NT2/D1 (cell line): ENCODE data around the gene FAM24B.
"Not testable (repeated sequence)": the region's sequence is repeated elsewhere in the genome, so short reads cannot be mapped to it uniquely, and the experiment has no call there.

ENCODE experiments used
- DNase-seq: peaks from one replicate; pipeline ENCODE4 v3.0.0-alpha.2; 2011; ENCODE audit warnings: low read depth, low spot score
- H3K27me3 ChIP-seq: 2 replicates; pipeline ENCODE4 v1.6.0; 2011; ENCODE audit warnings: mild to moderate bottlenecking; ENCODE audit not compliant: insufficient read length, insufficient read depth
- H3K36me3 ChIP-seq: 2 replicates; pipeline ENCODE4 v1.6.1; 2011; ENCODE audit warnings: mild to moderate bottlenecking, low read length, mixed read lengths; ENCODE audit not compliant: insufficient read depth, insufficient read length
- H3K4me1 ChIP-seq: 2 replicates; pipeline ENCODE4 v1.5.1; 2011; ENCODE audit not compliant: insufficient read depth, insufficient read length
- H3K4me3 ChIP-seq: 2 replicates; pipeline ENCODE4 v1.5.1; 2011; ENCODE audit warnings: low read depth; ENCODE audit not compliant: insufficient read length
- H3K9ac ChIP-seq: 2 replicates; pipeline ENCODE4 v1.6.0; 2011; ENCODE audit warnings: low read depth; ENCODE audit not compliant: insufficient read length
- H3K9me3 ChIP-seq: 2 replicates; pipeline ENCODE4 v1.5.1; 2011; ENCODE audit warnings: mild to moderate bottlenecking, low read length; ENCODE audit not compliant: insufficient read depth
- SUZ12 ChIP-seq: IDR thresholded peaks from 2 replicates; pipeline ENCODE4 v1.6.1; 2011; ENCODE audit not compliant: insufficient read length, insufficient read depth; ENCODE audit errors: extremely low read depth
- YY1 ChIP-seq: IDR thresholded peaks from 2 replicates; pipeline ENCODE4 v1.6.1; 2011; ENCODE audit not compliant: insufficient read length, insufficient read depth
- ZNF274 ChIP-seq: IDR thresholded peaks from 2 replicates; pipeline ENCODE4 v1.6.1; 2011; ENCODE audit warnings: mild to moderate bottlenecking, low read depth, low read length

The FAM24B gene

DNA sequence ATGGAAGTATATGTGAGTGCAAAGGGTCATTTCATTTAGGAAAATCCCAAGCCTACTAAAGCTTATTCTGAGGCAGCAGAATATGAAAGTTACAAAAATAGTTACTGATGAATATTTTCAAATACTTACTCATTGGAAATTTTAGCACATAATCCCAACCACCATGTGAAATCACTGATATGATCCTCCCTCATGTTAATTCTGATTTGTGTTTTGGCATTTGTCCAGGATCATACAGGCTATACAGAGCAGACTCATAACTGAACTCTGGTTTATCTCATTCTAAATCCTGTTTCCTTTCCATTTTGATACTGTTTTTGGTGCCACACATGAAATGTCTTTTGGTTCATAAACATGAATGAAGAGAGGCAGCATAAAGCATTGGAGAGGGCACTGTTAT is 3.4 kb upstream of the FAM24B start:
- peaks cover 2% of the 10 kb centered on the region for H3K27me3 ChIP-seq
- no peak overlapping the region for H3K4me3 ChIP-seq
- TF ChIP-seq SUZ12 (no peak), YY1 (no peak), ZNF274 (no peak)
- no peaks in the 10 kb centered on the region for H3K9me3 ChIP-seq
- no peak overlapping the region for H3K9ac ChIP-seq
- H3K36me3 ChIP-seq = no peaks in the 10 kb centered on the region
- H3K4me1 ChIP-seq = peaks cover 2% of the 10 kb centered on the region
- no peak for DNase-seq

DNA sequence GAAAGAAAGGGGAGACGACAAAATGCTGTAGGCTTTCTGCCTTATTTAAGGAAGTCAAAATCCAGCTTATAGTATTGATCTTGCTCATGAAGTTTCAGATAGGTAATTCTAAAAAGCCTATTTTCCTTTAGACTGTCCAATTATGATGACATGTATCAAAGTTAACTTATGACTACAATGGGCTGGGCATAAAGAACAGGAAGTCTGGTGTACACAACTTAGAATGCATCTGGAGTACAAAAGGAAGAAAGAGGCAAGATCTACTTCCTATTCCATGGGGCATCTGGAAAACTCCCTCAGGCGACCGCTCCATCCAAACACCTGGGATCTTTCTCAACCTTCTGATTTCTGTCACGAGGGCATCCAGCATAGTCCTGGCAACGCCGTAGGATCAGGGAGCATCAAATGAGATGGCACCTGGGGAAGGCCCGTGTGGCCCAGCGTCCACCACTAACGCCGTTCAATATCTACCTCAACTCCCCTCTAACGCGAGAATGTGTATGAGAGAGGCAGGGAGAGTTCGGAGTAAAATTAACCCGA is 512 bp downstream of the FAM24B start:
- H3K9ac ChIP-seq = no peak overlapping the region
- H3K4me3 ChIP-seq = peak overlapping the region; percentile 30
- no peak for TF ChIP-seq ZNF274
- no peak for TF ChIP-seq YY1
- no peak for TF ChIP-seq SUZ12
- no peaks in the 10 kb centered on the region for H3K36me3 ChIP-seq
- DNase-seq = no peak
- H3K27me3 ChIP-seq = peaks cover 2% of the 10 kb centered on the region
- H3K9me3 ChIP-seq = 0 out of 2 replicates have a peak, but pooled peaks cover 2% of the 10 kb centered on the region
- peaks cover 2% of the 10 kb centered on the region for H3K4me1 ChIP-seq

DNA sequence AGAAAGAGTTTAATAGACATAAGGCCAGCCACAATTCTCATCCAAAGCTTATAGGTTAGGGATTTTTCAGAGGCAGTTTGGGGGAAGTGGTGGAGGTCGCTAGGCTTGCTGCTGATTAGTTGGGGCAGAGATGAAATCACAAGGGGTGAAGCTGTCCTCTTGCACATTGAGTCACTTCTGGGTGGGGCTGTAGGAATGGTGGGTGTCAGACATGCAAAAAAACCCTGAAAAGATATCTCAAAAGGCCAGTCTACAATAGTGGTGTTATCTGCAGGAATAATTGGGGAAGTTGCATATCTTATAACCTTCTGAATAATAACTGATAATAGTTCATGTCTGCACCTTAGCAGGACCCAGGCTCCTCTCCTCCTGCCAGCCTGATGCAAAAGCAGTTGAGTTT is 2.1 kb downstream of the FAM24B start:
- Histone ChIP-seq H3K27me3 (peaks cover 2% of the 10 kb centered on the region), H3K9ac (no peak overlapping the region), H3K9me3 (peaks cover 12% of the 10 kb centered on the region; the same call in 1 of the 2 replicates), H3K4me1 (peaks cover 2% of the 10 kb centered on the region), H3K4me3 (no peak overlapping the region), H3K36me3 (no peaks in the 10 kb centered on the region)
- no peak for TF ChIP-seq SUZ12
- TF ChIP-seq YY1 = no peak
- no peak for TF ChIP-seq ZNF274
- no peak for DNase-seq

DNA sequence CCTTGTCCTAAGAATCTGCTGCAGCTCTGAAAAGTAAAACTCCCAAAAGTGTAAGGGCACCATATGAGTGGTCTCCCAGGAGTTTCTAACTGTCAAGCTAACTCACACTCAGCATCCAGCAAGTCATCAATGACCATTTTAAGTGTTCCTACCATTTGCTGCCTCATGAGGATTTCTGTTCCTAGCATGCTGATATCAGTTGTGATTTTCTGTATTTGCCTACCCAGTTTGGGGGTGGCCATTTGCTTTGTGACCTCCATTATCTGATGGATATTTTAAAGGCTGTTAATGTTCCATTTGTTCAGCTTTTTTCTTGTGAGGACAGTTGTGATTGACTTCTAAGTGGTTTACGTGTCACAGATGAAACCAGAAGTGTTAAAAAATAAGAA is 2.9 kb downstream of the FAM24B start:
- H3K27me3 ChIP-seq = peaks cover 2% of the 10 kb centered on the region
- no peak overlapping the region for H3K4me3 ChIP-seq
- no peak for DNase-seq
- H3K9me3 ChIP-seq = peaks cover 12% of the 10 kb centered on the region; the same call in 1 of the 2 replicates
- H3K36me3 ChIP-seq = no peaks in the 10 kb centered on the region
- H3K4me1 ChIP-seq = peaks cover 2% of the 10 kb centered on the region
- H3K9ac ChIP-seq = no peak overlapping the region
- TF ChIP-seq YY1 = no peak
- no peak for TF ChIP-seq SUZ12
- no peak for TF ChIP-seq ZNF274

DNA sequence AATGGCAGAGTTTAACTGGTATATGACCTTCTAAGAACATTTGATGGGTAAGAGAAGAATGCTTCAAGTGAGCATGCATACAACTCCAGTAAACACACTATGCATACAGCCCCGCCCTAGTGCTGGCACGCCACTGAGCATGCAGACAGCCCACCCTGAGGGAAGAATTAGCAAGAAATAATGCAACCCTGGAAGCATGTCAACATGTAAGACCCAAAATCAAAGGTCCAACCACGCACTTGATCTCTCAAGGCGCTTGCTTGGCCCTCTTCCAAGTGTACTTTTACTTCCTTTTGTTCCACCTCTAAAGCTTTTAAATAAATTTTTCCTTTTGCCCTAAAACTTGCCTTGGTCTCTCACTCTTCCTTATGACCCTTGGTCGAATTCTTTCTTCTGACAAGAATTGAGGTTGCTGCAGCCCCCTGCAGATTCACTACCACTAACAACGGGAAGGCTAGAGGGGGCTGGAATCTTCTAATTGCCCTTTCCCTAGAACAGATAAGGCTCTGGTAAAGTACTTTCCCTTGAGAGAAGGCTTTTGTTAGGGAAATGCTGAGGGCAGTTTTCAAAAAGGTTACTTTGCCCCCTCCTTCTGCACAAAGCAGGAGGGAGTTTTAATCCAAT is 3.4 kb downstream of the FAM24B start:
- no peak overlapping the region for H3K4me3 ChIP-seq
- TF ChIP-seq SUZ12 = no peak
- no peak for TF ChIP-seq ZNF274
- TF ChIP-seq YY1 = no peak
- H3K36me3 ChIP-seq = no peaks in the 10 kb centered on the region
- H3K9ac ChIP-seq = no peak overlapping the region
- peak; percentile 87 for DNase-seq
- peaks cover 2% of the 10 kb centered on the region for H3K4me1 ChIP-seq
- peaks cover 12% of the 10 kb centered on the region; the same call in 1 of the 2 replicates for H3K9me3 ChIP-seq
- no peaks in the 10 kb centered on the region for H3K27me3 ChIP-seq

DNA sequence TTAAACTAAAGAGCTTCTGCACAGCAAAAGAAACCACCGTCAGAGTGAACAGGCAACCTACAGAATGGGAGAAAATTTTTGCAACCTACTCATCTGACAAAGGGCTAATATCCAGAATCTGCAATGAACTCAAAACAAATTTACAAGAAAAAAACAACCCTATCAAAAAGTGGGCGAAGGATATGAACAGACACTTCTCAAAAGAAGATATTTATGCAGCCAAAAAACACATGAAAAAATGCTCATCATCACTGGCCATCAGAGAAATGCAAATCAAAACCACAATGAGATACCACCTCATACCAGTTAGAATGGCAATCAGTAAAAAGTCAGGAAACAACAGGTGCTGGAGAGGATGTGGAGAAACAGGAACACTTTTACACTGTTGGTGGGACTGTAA is 7.4 kb downstream of the FAM24B start:
- not testable (repeated sequence) for H3K9ac ChIP-seq, H3K4me1 ChIP-seq, DNase-seq, H3K36me3 ChIP-seq, H3K4me3 ChIP-seq, H3K27me3 ChIP-seq
- peaks cover 18% of the 10 kb centered on the region for H3K9me3 ChIP-seq

DNA sequence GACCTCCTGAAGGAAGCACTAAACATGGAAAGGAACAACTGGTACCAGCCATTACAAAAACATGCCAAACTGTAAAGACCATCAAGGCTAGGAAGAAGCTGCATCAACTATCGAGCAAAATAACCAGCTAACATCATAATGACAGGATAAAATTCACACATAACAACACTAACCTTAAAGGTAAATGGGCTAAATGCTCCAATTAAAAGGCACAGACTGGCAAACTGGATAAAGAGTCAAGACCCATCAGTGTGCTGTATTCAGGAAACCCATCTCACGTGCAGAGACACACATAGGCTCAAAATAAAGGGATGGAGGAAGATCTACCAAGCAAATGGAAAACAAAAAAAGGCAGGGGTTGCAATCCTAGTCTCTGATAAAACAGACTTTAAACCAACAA is 10.6 kb downstream of the FAM24B start:
- H3K9me3 ChIP-seq = peaks cover 24% of the 10 kb centered on the region
- H3K27me3 ChIP-seq = not testable (repeated sequence)

DNA sequence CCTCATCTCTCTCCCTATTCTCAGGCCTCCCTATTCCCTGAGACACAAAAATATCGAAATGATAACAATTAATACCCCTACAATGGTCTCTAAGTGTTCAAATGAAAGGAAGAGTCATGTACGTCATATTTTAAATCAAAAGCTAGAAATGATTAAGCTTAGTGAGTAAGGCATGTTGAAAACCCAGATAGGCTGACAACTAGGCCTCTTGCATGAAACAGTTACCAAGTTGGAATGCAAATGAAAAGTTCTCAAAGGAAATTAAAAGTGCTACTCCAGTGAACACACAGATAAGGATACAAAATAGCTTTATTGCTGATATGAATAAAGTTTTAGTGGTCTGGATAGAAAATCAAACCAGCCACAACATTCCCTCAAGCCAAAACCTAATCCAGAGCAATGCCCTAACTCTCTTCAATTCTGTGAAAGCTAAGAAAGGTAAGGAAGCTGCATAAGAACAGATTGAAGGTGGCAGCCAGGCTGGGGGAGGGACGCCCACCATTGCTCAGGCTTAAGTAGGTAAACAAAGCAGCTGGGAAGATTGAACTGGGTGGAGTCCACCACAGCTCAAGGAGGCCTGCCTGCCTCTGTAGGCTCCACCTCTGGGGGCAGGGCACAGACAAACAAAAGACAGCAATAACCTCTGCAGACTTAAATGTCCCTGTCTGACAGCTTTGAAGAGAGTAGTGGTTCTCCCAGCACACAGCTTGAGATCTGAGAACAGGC is 12.5 kb downstream of the FAM24B start:
- not testable (repeated sequence) for H3K9ac ChIP-seq, H3K4me1 ChIP-seq, DNase-seq, H3K27me3 ChIP-seq, H3K36me3 ChIP-seq, H3K4me3 ChIP-seq
- H3K9me3 ChIP-seq = peaks cover 15% of the 10 kb centered on the region

More for the DNA sequence above, 10.6 kb downstream of the FAM24B start:
- H3K36me3 ChIP-seq, H3K4me3 ChIP-seq, H3K9ac ChIP-seq, H3K4me1 ChIP-seq, DNase-seq: not testable (repeated sequence)
